ENCODE measurements around the gene PDGFC. TPM values are rescaled to one million over a fixed set of nuclear protein-coding genes. Genes with fewer than 3 reads are reported as not detected.

Gene PDGFC
- total RNA-seq, 1 donor from 2014 or later, result 70.9 TPM

DNA sequence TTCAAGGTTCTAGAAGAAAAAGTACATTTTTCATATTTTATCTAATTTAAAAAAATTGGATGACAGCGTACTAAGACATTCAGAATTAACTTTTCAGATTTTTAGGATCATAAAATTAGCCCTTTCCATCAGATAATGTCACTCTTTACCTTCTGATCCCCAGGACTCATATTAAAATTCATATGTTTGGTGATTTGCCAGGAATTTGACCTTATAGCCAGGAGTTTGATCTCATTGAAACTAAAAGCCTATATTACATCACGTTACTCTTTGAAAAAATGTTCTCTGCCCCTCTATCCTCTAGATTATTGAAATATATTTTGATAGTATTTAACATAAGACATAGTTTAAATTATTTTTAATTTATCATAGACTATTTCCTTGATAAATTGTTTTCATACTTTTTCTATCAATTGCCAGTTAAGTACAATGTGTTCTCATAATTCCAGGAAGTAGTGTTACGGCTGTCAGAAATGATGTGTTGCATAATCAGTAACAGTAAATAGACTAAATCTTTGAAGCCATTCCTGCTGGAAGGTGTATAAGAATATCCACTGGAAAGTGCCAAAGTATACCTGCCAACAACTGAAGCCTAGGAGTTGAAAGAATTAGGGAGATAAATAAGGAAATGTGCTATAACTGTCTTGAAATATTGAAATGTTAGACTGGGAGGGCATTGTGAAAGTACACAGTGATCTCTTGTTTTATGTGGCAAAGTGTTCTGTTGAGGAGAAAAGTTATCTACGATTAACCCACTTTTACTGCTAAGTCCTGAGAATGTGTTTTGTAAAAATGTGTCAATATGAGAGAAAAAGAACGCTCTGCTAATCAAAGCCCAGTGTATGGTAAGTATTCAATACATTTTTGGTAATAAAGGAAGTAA is 32.9 kb upstream of the PDGFC start:
- Mint-ChIP-seq H3K27ac (ENCODE audit: unreplicated experiment) (peak overlapping the region; percentile 76), H3K9me3 (ENCODE audit: low read depth) (peaks cover 6% of the 10 kb centered on the region), H3K4me1 (ENCODE audit: low read depth) (peaks cover 34% of the 10 kb centered on the region), H3K4me3 (ENCODE audit: unreplicated experiment) (no peak overlapping the region), H3K36me3 (ENCODE audit: low read depth) (no peaks in the 10 kb centered on the region), H3K27me3 (ENCODE audit: low read depth) (no peaks in the 10 kb centered on the region)
- DNase-seq (ENCODE audit: low spot score), result no peak
- TF ChIP-seq, protein P1, sequence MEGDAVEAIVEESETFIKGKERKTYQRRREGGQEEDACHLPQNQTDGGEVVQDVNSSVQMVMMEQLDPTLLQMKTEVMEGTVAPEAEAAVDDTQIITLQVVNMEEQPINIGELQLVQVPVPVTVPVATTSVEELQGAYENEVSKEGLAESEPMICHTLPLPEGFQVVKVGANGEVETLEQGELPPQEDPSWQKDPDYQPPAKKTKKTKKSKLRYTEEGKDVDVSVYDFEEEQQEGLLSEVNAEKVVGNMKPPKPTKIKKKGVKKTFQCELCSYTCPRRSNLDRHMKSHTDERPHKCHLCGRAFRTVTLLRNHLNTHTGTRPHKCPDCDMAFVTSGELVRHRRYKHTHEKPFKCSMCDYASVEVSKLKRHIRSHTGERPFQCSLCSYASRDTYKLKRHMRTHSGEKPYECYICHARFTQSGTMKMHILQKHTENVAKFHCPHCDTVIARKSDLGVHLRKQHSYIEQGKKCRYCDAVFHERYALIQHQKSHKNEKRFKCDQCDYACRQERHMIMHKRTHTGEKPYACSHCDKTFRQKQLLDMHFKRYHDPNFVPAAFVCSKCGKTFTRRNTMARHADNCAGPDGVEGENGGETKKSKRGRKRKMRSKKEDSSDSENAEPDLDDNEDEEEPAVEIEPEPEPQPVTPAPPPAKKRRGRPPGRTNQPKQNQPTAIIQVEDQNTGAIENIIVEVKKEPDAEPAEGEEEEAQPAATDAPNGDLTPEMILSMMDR (IDR thresholded peaks at IDR 0.05), result no peak

GRCh38 chr4:156999175-156999517 is 27.5 kb upstream of the PDGFC start:
- Mint-ChIP-seq H3K4me1 (ENCODE audit: low read depth) (peaks cover 35% of the 10 kb centered on the region), H3K27me3 (ENCODE audit: low read depth) (no peaks in the 10 kb centered on the region), H3K9me3 (ENCODE audit: low read depth) (peaks cover 24% of the 10 kb centered on the region), H3K4me3 (ENCODE audit: unreplicated experiment) (no peak overlapping the region), H3K36me3 (ENCODE audit: low read depth) (peaks cover 5% of the 10 kb centered on the region), H3K27ac (ENCODE audit: unreplicated experiment) (peak overlapping the region; percentile 86)
- TF ChIP-seq, protein P1 (IDR thresholded peaks at IDR 0.05), result no peak
- no peak for DNase-seq (ENCODE audit: low spot score)

GRCh38 chr4:156998500-156999174 is 27.0 kb upstream of the PDGFC start:
- no peak overlapping the region for H3K4me3 Mint-ChIP-seq (ENCODE audit: unreplicated experiment)
- H3K27ac Mint-ChIP-seq (ENCODE audit: unreplicated experiment), result peak overlapping the region; percentile 86
- peaks cover 30% of the 10 kb centered on the region for H3K4me1 Mint-ChIP-seq (ENCODE audit: low read depth)
- H3K9me3 Mint-ChIP-seq (ENCODE audit: low read depth), result peaks cover 19% of the 10 kb centered on the region
- H3K27me3 Mint-ChIP-seq (ENCODE audit: low read depth), result no peaks in the 10 kb centered on the region
- TF ChIP-seq, protein P1 (IDR thresholded peaks at IDR 0.05), result no peak
- peaks cover 5% of the 10 kb centered on the region for H3K36me3 Mint-ChIP-seq (ENCODE audit: low read depth)
- DNase-seq (ENCODE audit: low spot score), result no peak

GRCh38 chr4:156992943-156993342 is 21.3 kb upstream of the PDGFC start:
- H3K9me3 Mint-ChIP-seq (ENCODE audit: low read depth), result peaks cover 32% of the 10 kb centered on the region
- H3K36me3 Mint-ChIP-seq (ENCODE audit: low read depth), result peaks cover 12% of the 10 kb centered on the region
- no peak overlapping the region for H3K27ac Mint-ChIP-seq (ENCODE audit: unreplicated experiment)
- H3K27me3 Mint-ChIP-seq (ENCODE audit: low read depth), result no peaks in the 10 kb centered on the region
- TF ChIP-seq, protein P1 (IDR thresholded peaks at IDR 0.05), result no peak
- no peak for DNase-seq (ENCODE audit: low spot score)
- H3K4me1 Mint-ChIP-seq (ENCODE audit: low read depth), result peaks cover 7% of the 10 kb centered on the region
- no peak overlapping the region for H3K4me3 Mint-ChIP-seq (ENCODE audit: unreplicated experiment)

GRCh38 chr4:156991161-156991560 is 19.6 kb upstream of the PDGFC start:
- Mint-ChIP-seq H3K27ac (ENCODE audit: unreplicated experiment) (no peak overlapping the region), H3K36me3 (ENCODE audit: low read depth) (peaks cover 7% of the 10 kb centered on the region), H3K4me1 (ENCODE audit: low read depth) (peaks cover 7% of the 10 kb centered on the region), H3K4me3 (ENCODE audit: unreplicated experiment) (no peak overlapping the region), H3K27me3 (ENCODE audit: low read depth) (no peaks in the 10 kb centered on the region), H3K9me3 (ENCODE audit: low read depth) (peaks cover 25% of the 10 kb centered on the region)
- TF ChIP-seq, protein P1 (IDR thresholded peaks at IDR 0.05), result no peak
- DNase-seq (ENCODE audit: low spot score), result no peak
